Skeletal muscle satellite cell (primary cell): ENCODE measurements around the gene RSAD2.
"Not testable (repeated sequence)": the region's sequence is repeated elsewhere in the genome, so short reads cannot be mapped to it uniquely, and the experiment has no call there.

ENCODE experiments used
- H3K27me3 ChIP-seq: 2 replicates; pipeline ENCODE4 v1.7.0; 2013; ENCODE audit warnings: low read length; ENCODE audit not compliant: control insufficient read depth, insufficient read depth
- H3K36me3 ChIP-seq: 2 replicates; pipeline ENCODE4 v1.7.0; 2013; ENCODE audit warnings: mild to moderate bottlenecking, control low read depth, low read length; ENCODE audit not compliant: insufficient read depth
- H3K4me1 ChIP-seq: 2 replicates; pipeline ENCODE4 v1.7.0; 2013; ENCODE audit warnings: low read length; ENCODE audit not compliant: control insufficient read depth, insufficient read depth
- H3K4me2 ChIP-seq: 2 replicates; pipeline ENCODE4 v1.7.0; 2013; ENCODE audit warnings: mild to moderate bottlenecking, low read length
- H3K4me3 ChIP-seq: 2 replicates; pipeline ENCODE4 v1.7.0; 2013; ENCODE audit warnings: low read length
- H3K9ac ChIP-seq: 2 replicates; pipeline ENCODE4 v1.7.0; 2013; ENCODE audit warnings: mild to moderate bottlenecking, low read depth, low read length, moderate library complexity
- H3K9me3 ChIP-seq: replicated peaks from 2 replicates; pipeline ENCODE4 v1.7.0; 2013; ENCODE audit warnings: mild to moderate bottlenecking, control low read depth, low read length

RSAD2 gene

GRCh38 chr2:6846540-6846939, 31.0 kb upstream of the RSAD2 start:
- H3K4me2 ChIP-seq: no peak overlapping the region
- peaks cover 18% of the 10 kb centered on the region for H3K9me3 ChIP-seq
- H3K36me3 ChIP-seq: no peaks in the 10 kb centered on the region
- H3K27me3 ChIP-seq: no peaks in the 10 kb centered on the region
- no peak overlapping the region for H3K9ac ChIP-seq
- no peak overlapping the region for H3K4me3 ChIP-seq
- no peaks in the 10 kb centered on the region for H3K4me1 ChIP-seq

- H3K27me3 ChIP-seq: no peaks in the 10 kb centered on the region
- no peaks in the 10 kb centered on the region for H3K36me3 ChIP-seq
- H3K4me3 ChIP-seq: no peak overlapping the region
- no peak overlapping the region for H3K9ac ChIP-seq
- H3K4me1 ChIP-seq: no peaks in the 10 kb centered on the region
- H3K4me2 ChIP-seq: no peak overlapping the region
- H3K9me3 ChIP-seq: peaks cover 18% of the 10 kb centered on the region
Observed at GRCh38 chr2:6846967-6847681, 30.5 kb upstream of the RSAD2 start.

- H3K4me1 ChIP-seq: no peaks in the 10 kb centered on the region
- no peak overlapping the region for H3K9ac ChIP-seq
- no peaks in the 10 kb centered on the region for H3K27me3 ChIP-seq
- peaks cover 3% of the 10 kb centered on the region for H3K9me3 ChIP-seq
- no peak overlapping the region for H3K4me3 ChIP-seq
- H3K36me3 ChIP-seq: no peaks in the 10 kb centered on the region
- H3K4me2 ChIP-seq: no peak overlapping the region
Observed at GRCh38 chr2:6852195-6852594, 25.4 kb upstream of the RSAD2 start.

- Histone ChIP-seq H3K36me3 (no peaks in the 10 kb centered on the region), H3K4me2 (no peak overlapping the region), H3K4me1 (no peaks in the 10 kb centered on the region), H3K4me3 (no peak overlapping the region), H3K27me3 (no peaks in the 10 kb centered on the region), H3K9me3 (peaks cover 2% of the 10 kb centered on the region), H3K9ac (no peak overlapping the region)
Observed at GRCh38 chr2:6854416-6854815, 23.2 kb upstream of the RSAD2 start.

GRCh38 chr2:6855860-6856547, 21.6 kb upstream of the RSAD2 start:
- H3K9ac ChIP-seq: no peak overlapping the region
- H3K27me3 ChIP-seq: no peaks in the 10 kb centered on the region
- peaks cover 2% of the 10 kb centered on the region for H3K9me3 ChIP-seq
- H3K4me2 ChIP-seq: no peak overlapping the region
- H3K4me3 ChIP-seq: no peak overlapping the region
- no peaks in the 10 kb centered on the region for H3K4me1 ChIP-seq
- H3K36me3 ChIP-seq: no peaks in the 10 kb centered on the region

- Histone ChIP-seq H3K4me1 (no peaks in the 10 kb centered on the region), H3K36me3 (no peaks in the 10 kb centered on the region), H3K4me3 (no peak overlapping the region), H3K27me3 (no peaks in the 10 kb centered on the region), H3K9ac (no peak overlapping the region), H3K4me2 (no peak overlapping the region), H3K9me3 (peaks cover 2% of the 10 kb centered on the region)
Observed at GRCh38 chr2:6856548-6856920, 21.0 kb upstream of the RSAD2 start.

GRCh38 chr2:6858466-6859027, 19.0 kb upstream of the RSAD2 start:
- not testable (repeated sequence) for H3K9me3 ChIP-seq, H3K4me1 ChIP-seq, H3K4me3 ChIP-seq, H3K4me2 ChIP-seq, H3K9ac ChIP-seq, H3K36me3 ChIP-seq, H3K27me3 ChIP-seq

- Histone ChIP-seq H3K9ac (no peak overlapping the region), H3K27me3 (peaks cover 15% of the 10 kb centered on the region), H3K4me1 (no peaks in the 10 kb centered on the region), H3K4me3 (no peak overlapping the region), H3K9me3 (peaks cover 2% of the 10 kb centered on the region), H3K36me3 (no peaks in the 10 kb centered on the region), H3K4me2 (no peak overlapping the region)
Observed at GRCh38 chr2:6860296-6860695, 17.3 kb upstream of the RSAD2 start.

- peaks cover 8% of the 10 kb centered on the region for H3K4me1 ChIP-seq
- H3K36me3 ChIP-seq: no peaks in the 10 kb centered on the region
- H3K9me3 ChIP-seq: no peaks in the 10 kb centered on the region
- no peak overlapping the region for H3K4me2 ChIP-seq
- H3K4me3 ChIP-seq: no peak overlapping the region
- H3K9ac ChIP-seq: no peak overlapping the region
- H3K27me3 ChIP-seq: peaks cover 36% of the 10 kb centered on the region
Observed at GRCh38 chr2:6863792-6864191, 13.8 kb upstream of the RSAD2 start.

- H3K27me3 ChIP-seq: peaks cover 36% of the 10 kb centered on the region
- H3K4me2 ChIP-seq: no peak overlapping the region
- H3K9me3 ChIP-seq: no peaks in the 10 kb centered on the region
- no peak overlapping the region for H3K4me3 ChIP-seq
- no peaks in the 10 kb centered on the region for H3K36me3 ChIP-seq
- no peak overlapping the region for H3K9ac ChIP-seq
- H3K4me1 ChIP-seq: peaks cover 8% of the 10 kb centered on the region
Observed at GRCh38 chr2:6864231-6864754, 13.3 kb upstream of the RSAD2 start.

- H3K9me3 ChIP-seq: no peaks in the 10 kb centered on the region
- H3K4me1 ChIP-seq: peaks cover 8% of the 10 kb centered on the region
- H3K9ac ChIP-seq: no peak overlapping the region
- peak overlapping the region; percentile 75 for H3K4me3 ChIP-seq
- no peaks in the 10 kb centered on the region for H3K36me3 ChIP-seq
- H3K27me3 ChIP-seq: peaks cover 36% of the 10 kb centered on the region
- H3K4me2 ChIP-seq: peak overlapping the region; percentile 84
Observed at GRCh38 chr2:6864923-6865345, 12.6 kb upstream of the RSAD2 start.
